Prostate gland (tissue), 2 donors: ENCODE results near the gene CLP1.

Experiments used
- POLR2A ChIP-seq: fragments of 450-650 bp; IDR thresholded peaks from one replicate; pipeline ENCODE4 v1.6.1; 2016; ENCODE audit warnings: antibody characterized with exemption, mild to moderate bottlenecking
- TF ChIP-seq, protein P1 (sequence below), 4 experiments: fragments of 200-600 bp in 2 of 4; fragments of 450-650 bp in 2 of 4; sonication (generic) in 2 of 4; IDR thresholded peaks; 1 replicate in 3 of 4; 2 replicates in 1 of 4; pipeline ENCODE4 v1.5.1; 2016 to 2019; ENCODE audit warnings: antibody characterized with exemption in 4 of 4, mild to moderate bottlenecking in 2 of 4, moderate library complexity in 2 of 4

DNA sequence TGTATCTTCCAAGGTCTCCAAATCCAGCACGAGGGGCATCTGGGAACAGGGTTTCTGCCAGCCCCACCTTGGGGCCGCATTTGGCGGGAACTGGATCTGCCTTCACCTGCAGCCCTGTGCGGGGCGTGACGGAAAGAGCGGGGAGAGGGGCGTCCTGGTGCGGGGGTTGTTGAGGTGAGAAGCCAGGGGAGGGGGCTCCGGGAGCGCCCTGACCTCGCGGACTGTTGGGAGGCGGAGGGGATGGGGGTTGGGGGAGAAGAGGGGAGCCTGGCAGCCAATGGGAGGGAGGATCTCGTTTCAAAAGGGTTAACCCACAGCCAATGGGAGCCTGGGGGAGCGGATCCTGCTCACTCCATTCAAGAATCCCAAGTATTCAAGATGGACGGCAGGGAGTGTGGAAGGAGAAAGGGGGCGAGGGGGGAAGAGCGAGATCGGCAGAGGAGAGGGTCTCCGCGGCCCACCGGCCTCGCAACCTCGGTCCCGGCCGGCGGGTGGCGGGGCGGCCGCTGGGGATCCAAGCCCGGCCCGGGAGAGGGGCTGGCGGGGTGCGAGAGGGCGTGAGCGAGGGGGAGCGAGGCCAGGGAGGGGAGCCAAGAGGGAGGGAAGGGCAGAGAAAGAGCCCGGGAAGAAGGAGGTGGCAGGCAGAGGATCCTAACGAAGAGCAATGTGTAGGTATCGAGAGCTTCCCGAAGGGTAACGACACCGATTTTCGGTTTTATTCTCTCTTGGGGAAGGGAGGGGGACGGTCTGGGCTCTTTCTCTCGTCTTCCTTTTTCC, 19.4 kb upstream of the CLP1 start:
- TF ChIP-seq, protein P1, sequence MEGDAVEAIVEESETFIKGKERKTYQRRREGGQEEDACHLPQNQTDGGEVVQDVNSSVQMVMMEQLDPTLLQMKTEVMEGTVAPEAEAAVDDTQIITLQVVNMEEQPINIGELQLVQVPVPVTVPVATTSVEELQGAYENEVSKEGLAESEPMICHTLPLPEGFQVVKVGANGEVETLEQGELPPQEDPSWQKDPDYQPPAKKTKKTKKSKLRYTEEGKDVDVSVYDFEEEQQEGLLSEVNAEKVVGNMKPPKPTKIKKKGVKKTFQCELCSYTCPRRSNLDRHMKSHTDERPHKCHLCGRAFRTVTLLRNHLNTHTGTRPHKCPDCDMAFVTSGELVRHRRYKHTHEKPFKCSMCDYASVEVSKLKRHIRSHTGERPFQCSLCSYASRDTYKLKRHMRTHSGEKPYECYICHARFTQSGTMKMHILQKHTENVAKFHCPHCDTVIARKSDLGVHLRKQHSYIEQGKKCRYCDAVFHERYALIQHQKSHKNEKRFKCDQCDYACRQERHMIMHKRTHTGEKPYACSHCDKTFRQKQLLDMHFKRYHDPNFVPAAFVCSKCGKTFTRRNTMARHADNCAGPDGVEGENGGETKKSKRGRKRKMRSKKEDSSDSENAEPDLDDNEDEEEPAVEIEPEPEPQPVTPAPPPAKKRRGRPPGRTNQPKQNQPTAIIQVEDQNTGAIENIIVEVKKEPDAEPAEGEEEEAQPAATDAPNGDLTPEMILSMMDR (IDR thresholded peaks at IDR 0.05), result peak in 1 of 4 experiments; percentile 16
- peak; percentile 29 for TF ChIP-seq POLR2A
